Coronary artery (tissue), 2 donors: ENCODE measurements around the gene DNAH5.

ENCODE experiments used
- DNase-seq: peaks from one replicate; pipeline ENCODE4 v3.0.0-alpha.2; 2017; ENCODE audit warnings: low spot score
- H3K27ac ChIP-seq, 2 donors: fragments of 200-600 bp; sonication (generic); one replicate each; pipeline ENCODE4 v1.5.1; 2016 to 2019
- H3K4me3 ChIP-seq: fragments of 200-600 bp; sonication (generic); 2 replicates; pipeline ENCODE4 v1.5.1; 2016; ENCODE audit warnings: mild to moderate bottlenecking, moderate library complexity
- CTCF ChIP-seq: fragments of 200-600 bp; sonication (generic); IDR thresholded peaks from one replicate; pipeline ENCODE4 v1.5.1; 2019; ENCODE audit warnings: antibody characterized with exemption

The DNAH5 gene

GRCh38 chr5:13662626-13663025 is 281.9 kb downstream of the DNAH5 start:
- TF ChIP-seq CTCF = no peak
- Histone ChIP-seq H3K4me3 (no peak overlapping the region), H3K27ac (no peak overlapping the region)
- no peak for DNase-seq

GRCh38 chr5:13661272-13661671 is 283.2 kb downstream of the DNAH5 start:
- DNase-seq = no peak
- H3K27ac ChIP-seq = no peak overlapping the region
- no peak for TF ChIP-seq CTCF
- H3K4me3 ChIP-seq = no peak overlapping the region

GRCh38 chr5:13660072-13660471 is 284.4 kb downstream of the DNAH5 start:
- no peak overlapping the region for H3K4me3 ChIP-seq
- no peak for TF ChIP-seq CTCF
- no peak overlapping the region for H3K27ac ChIP-seq
- DNase-seq = no peak

- Histone ChIP-seq H3K4me3 (no peak overlapping the region), H3K27ac (no peak overlapping the region)
- no peak for DNase-seq
- no peak for TF ChIP-seq CTCF
Measured at GRCh38 chr5:13659391-13659790, 285.1 kb downstream of the DNAH5 start.

GRCh38 chr5:13658761-13659160 is 285.7 kb downstream of the DNAH5 start:
- DNase-seq = no peak
- H3K4me3 ChIP-seq = no peak overlapping the region
- TF ChIP-seq CTCF = no peak
- H3K27ac ChIP-seq = no peak overlapping the region

GRCh38 chr5:13658152-13658551 is 286.3 kb downstream of the DNAH5 start:
- Histone ChIP-seq H3K4me3 (no peak overlapping the region), H3K27ac (no peak overlapping the region)
- no peak for DNase-seq
- TF ChIP-seq CTCF = no peak

- Histone ChIP-seq H3K27ac (no peak overlapping the region), H3K4me3 (no peak overlapping the region)
- no peak for DNase-seq
- no peak for TF ChIP-seq CTCF
Measured at GRCh38 chr5:13653709-13654108, 290.8 kb downstream of the DNAH5 start.
